ENCODE measurements around the gene SORBS1.

SORBS1 gene

GRCh38 chr10:95300022-95300539 is 261.1 kb downstream of the SORBS1 start:
- H3K27ac ChIP-seq (ENCODE audit: low read depth, low read length, severe bottlenecking) = no peak overlapping the region
- no peak overlapping the region for H3K4me3 ChIP-seq (ENCODE audit: extremely low read depth, insufficient read depth, low read length, poor library complexity, severe bottlenecking)
- WGBS, 2 experiments (ENCODE audit: insufficient coverage in 2 of 2) = 80% methylated on average over 1 of the region's 3 CpGs; no CpG with 5 or more reads in 1 of the 2 experiments
- no peaks in the 10 kb centered on the region for H3K9me3 ChIP-seq (ENCODE audit: control insufficient read depth, low read length)
- peaks cover 13% of the 10 kb centered on the region for H3K4me1 ChIP-seq (ENCODE audit: control insufficient read depth, insufficient read depth, low read length, poor library complexity, severe bottlenecking)
- no peaks in the 10 kb centered on the region for H3K36me3 ChIP-seq (ENCODE audit: control insufficient read depth, insufficient read depth, low read length)

- Histone ChIP-seq H3K36me3 (ENCODE audit: control insufficient read depth, insufficient read depth, low read length) (no peaks in the 10 kb centered on the region), H3K4me3 (ENCODE audit: extremely low read depth, insufficient read depth, low read length, poor library complexity, severe bottlenecking) (no peak overlapping the region), H3K27ac (ENCODE audit: low read depth, low read length, severe bottlenecking) (no peak overlapping the region), H3K9me3 (ENCODE audit: control insufficient read depth, low read length) (no peaks in the 10 kb centered on the region), H3K4me1 (ENCODE audit: control insufficient read depth, insufficient read depth, low read length, poor library complexity, severe bottlenecking) (peaks cover 7% of the 10 kb centered on the region)
- no CpG with 5 or more reads among the region's 3 CpGs for WGBS, 2 experiments (ENCODE audit: insufficient coverage in 2 of 2)
Measured at GRCh38 chr10:95297402-95297801, 263.8 kb downstream of the SORBS1 start.

GRCh38 chr10:95296764-95297163 is 264.4 kb downstream of the SORBS1 start:
- no peak overlapping the region for H3K27ac ChIP-seq (ENCODE audit: low read depth, low read length, severe bottlenecking)
- no peaks in the 10 kb centered on the region for H3K9me3 ChIP-seq (ENCODE audit: control insufficient read depth, low read length)
- H3K4me3 ChIP-seq (ENCODE audit: extremely low read depth, insufficient read depth, low read length, poor library complexity, severe bottlenecking) = no peak overlapping the region
- H3K36me3 ChIP-seq (ENCODE audit: control insufficient read depth, insufficient read depth, low read length) = no peaks in the 10 kb centered on the region
- 93 to 98% methylated on average over 4 of the region's 4 CpGs for WGBS, 2 experiments (ENCODE audit: insufficient coverage in 2 of 2)
- H3K4me1 ChIP-seq (ENCODE audit: control insufficient read depth, insufficient read depth, low read length, poor library complexity, severe bottlenecking) = peaks cover 7% of the 10 kb centered on the region

- Histone ChIP-seq H3K9me3 (ENCODE audit: control insufficient read depth, low read length) (no peaks in the 10 kb centered on the region), H3K27ac (ENCODE audit: low read depth, low read length, severe bottlenecking) (no peak overlapping the region), H3K4me3 (ENCODE audit: extremely low read depth, insufficient read depth, low read length, poor library complexity, severe bottlenecking) (no peak overlapping the region), H3K4me1 (ENCODE audit: control insufficient read depth, insufficient read depth, low read length, poor library complexity, severe bottlenecking) (peaks cover 7% of the 10 kb centered on the region), H3K36me3 (ENCODE audit: control insufficient read depth, insufficient read depth, low read length) (no peaks in the 10 kb centered on the region)
- 83 to 87% methylated on average over 37 to 39 of the region's 39 CpGs for WGBS, 2 experiments (ENCODE audit: insufficient coverage in 2 of 2)
Measured at GRCh38 chr10:95295031-95295755, 266.0 kb downstream of the SORBS1 start.

- 83 to 100% methylated on average over 1 to 3 of the region's 3 CpGs for WGBS, 2 experiments (ENCODE audit: insufficient coverage in 2 of 2)
- no peaks in the 10 kb centered on the region for H3K9me3 ChIP-seq (ENCODE audit: control insufficient read depth, low read length)
- no peak overlapping the region for H3K27ac ChIP-seq (ENCODE audit: low read depth, low read length, severe bottlenecking)
- peaks cover 5% of the 10 kb centered on the region for H3K36me3 ChIP-seq (ENCODE audit: control insufficient read depth, insufficient read depth, low read length)
- H3K4me3 ChIP-seq (ENCODE audit: extremely low read depth, insufficient read depth, low read length, poor library complexity, severe bottlenecking) = no peak overlapping the region
- H3K4me1 ChIP-seq (ENCODE audit: control insufficient read depth, insufficient read depth, low read length, poor library complexity, severe bottlenecking) = peaks cover 15% of the 10 kb centered on the region
Measured at GRCh38 chr10:95293631-95294030, 267.5 kb downstream of the SORBS1 start.

GRCh38 chr10:95291365-95292039 is 269.7 kb downstream of the SORBS1 start:
- peak overlapping the region; percentile 75 for H3K4me3 ChIP-seq (ENCODE audit: extremely low read depth, insufficient read depth, low read length, poor library complexity, severe bottlenecking)
- peaks cover 14% of the 10 kb centered on the region for H3K36me3 ChIP-seq (ENCODE audit: control insufficient read depth, insufficient read depth, low read length)
- WGBS, 2 experiments (ENCODE audit: insufficient coverage in 2 of 2) = 62 to 66% methylated on average over 17 to 19 of the region's 19 CpGs
- H3K9me3 ChIP-seq (ENCODE audit: control insufficient read depth, low read length) = no peaks in the 10 kb centered on the region
- peaks cover 18% of the 10 kb centered on the region for H3K4me1 ChIP-seq (ENCODE audit: control insufficient read depth, insufficient read depth, low read length, poor library complexity, severe bottlenecking)
- no peak overlapping the region for H3K27ac ChIP-seq (ENCODE audit: low read depth, low read length, severe bottlenecking)

- H3K36me3 ChIP-seq (ENCODE audit: control insufficient read depth, insufficient read depth, low read length) = peaks cover 14% of the 10 kb centered on the region
- 1% methylated on average over 82 to 89 of the region's 119 CpGs for WGBS, 2 experiments (ENCODE audit: insufficient coverage in 2 of 2)
- H3K9me3 ChIP-seq (ENCODE audit: control insufficient read depth, low read length) = no peaks in the 10 kb centered on the region
- H3K4me1 ChIP-seq (ENCODE audit: control insufficient read depth, insufficient read depth, low read length, poor library complexity, severe bottlenecking) = peaks cover 18% of the 10 kb centered on the region
- H3K4me3 ChIP-seq (ENCODE audit: extremely low read depth, insufficient read depth, low read length, poor library complexity, severe bottlenecking) = peak within 1 kb of the TSS; percentile 75
- H3K27ac ChIP-seq (ENCODE audit: low read depth, low read length, severe bottlenecking) = peak within 1 kb of the TSS; percentile 45
Measured at GRCh38 chr10:95290461-95291364, 270.5 kb downstream of the SORBS1 start, which contains the start of gene PDLIM1. PDLIM1 (minus strand) TSS chr10:95291003; CDS start chr10:95290915, 88 bp downstream.

- H3K27ac ChIP-seq (ENCODE audit: low read depth, low read length, severe bottlenecking) = no peak overlapping the region
- 0% methylated on average over 1 to 3 of the region's 14 CpGs for WGBS, 2 experiments (ENCODE audit: insufficient coverage in 2 of 2)
Measured at GRCh38 chr10:95289921-95290421, 271.2 kb downstream of the SORBS1 start.

GRCh38 chr10:95289003-95289920 is 271.9 kb downstream of the SORBS1 start:
- H3K27ac ChIP-seq (ENCODE audit: low read depth, low read length, severe bottlenecking) = no peak overlapping the region
- no peaks in the 10 kb centered on the region for H3K9me3 ChIP-seq (ENCODE audit: control insufficient read depth, low read length)
- 64 to 71% methylated on average over 5 to 9 of the region's 12 CpGs for whole genome bisulfite sequencing, 2 experiments (ENCODE audit: insufficient coverage in 2 of 2)
- peak overlapping the region; percentile 75 for H3K4me3 ChIP-seq (ENCODE audit: extremely low read depth, insufficient read depth, low read length, poor library complexity, severe bottlenecking)
- peaks cover 14% of the 10 kb centered on the region for H3K36me3 ChIP-seq (ENCODE audit: control insufficient read depth, insufficient read depth, low read length)
- peaks cover 18% of the 10 kb centered on the region for H3K4me1 ChIP-seq (ENCODE audit: control insufficient read depth, insufficient read depth, low read length, poor library complexity, severe bottlenecking)

More at GRCh38 chr10:95289921-95290421, 271.2 kb downstream of the SORBS1 start:
- H3K9me3 ChIP-seq (ENCODE audit: control insufficient read depth, low read length) = no peaks in the 10 kb centered on the region
- peaks cover 18% of the 10 kb centered on the region for H3K4me1 ChIP-seq (ENCODE audit: control insufficient read depth, insufficient read depth, low read length, poor library complexity, severe bottlenecking)
- peak overlapping the region; percentile 75 for H3K4me3 ChIP-seq (ENCODE audit: extremely low read depth, insufficient read depth, low read length, poor library complexity, severe bottlenecking)
- H3K36me3 ChIP-seq (ENCODE audit: control insufficient read depth, insufficient read depth, low read length) = peaks cover 14% of the 10 kb centered on the region
